ENCODE data around the gene KDM5B.

Gene KDM5B

GRCh38 chr1:202685641-202686040, 122.6 kb downstream of the KDM5B start:
- H3K4me3 ChIP-seq (ENCODE audit: low read depth, low read length) = no peak overlapping the region
- TF ChIP-seq, protein P1, sequence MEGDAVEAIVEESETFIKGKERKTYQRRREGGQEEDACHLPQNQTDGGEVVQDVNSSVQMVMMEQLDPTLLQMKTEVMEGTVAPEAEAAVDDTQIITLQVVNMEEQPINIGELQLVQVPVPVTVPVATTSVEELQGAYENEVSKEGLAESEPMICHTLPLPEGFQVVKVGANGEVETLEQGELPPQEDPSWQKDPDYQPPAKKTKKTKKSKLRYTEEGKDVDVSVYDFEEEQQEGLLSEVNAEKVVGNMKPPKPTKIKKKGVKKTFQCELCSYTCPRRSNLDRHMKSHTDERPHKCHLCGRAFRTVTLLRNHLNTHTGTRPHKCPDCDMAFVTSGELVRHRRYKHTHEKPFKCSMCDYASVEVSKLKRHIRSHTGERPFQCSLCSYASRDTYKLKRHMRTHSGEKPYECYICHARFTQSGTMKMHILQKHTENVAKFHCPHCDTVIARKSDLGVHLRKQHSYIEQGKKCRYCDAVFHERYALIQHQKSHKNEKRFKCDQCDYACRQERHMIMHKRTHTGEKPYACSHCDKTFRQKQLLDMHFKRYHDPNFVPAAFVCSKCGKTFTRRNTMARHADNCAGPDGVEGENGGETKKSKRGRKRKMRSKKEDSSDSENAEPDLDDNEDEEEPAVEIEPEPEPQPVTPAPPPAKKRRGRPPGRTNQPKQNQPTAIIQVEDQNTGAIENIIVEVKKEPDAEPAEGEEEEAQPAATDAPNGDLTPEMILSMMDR (IDR thresholded peaks at IDR 0.05; ENCODE audit: borderline replicate concordance, insufficient read depth, low read depth, low read length) = no peak

DNA sequence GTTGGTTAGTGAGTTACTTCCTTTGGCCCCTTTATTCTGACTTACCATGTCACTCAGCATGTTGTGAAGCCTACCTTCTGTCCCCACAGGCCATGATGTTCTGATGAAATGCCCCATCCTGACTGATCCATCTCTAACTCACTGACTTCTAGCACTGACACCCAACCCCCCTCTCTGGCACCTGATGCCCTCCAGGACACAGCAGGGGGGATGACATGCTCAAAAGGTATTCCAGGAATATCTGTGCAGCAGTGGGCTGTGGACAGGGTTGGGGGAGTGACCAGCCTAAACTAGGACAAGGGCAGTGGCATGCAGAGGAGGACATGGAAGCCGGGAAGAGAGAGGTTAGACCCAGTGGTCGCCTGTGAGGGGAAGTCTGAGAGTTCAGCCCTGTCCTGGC, 123.5 kb downstream of the KDM5B start:
- H3K4me3 ChIP-seq (ENCODE audit: low read depth, low read length) = no peak overlapping the region
- TF ChIP-seq, protein P1 (IDR thresholded peaks at IDR 0.05; ENCODE audit: borderline replicate concordance, insufficient read depth, low read depth, low read length) = no peak

- TF ChIP-seq, protein P1 (IDR thresholded peaks at IDR 0.05; ENCODE audit: borderline replicate concordance, insufficient read depth, low read depth, low read length) = no peak
- H3K4me3 ChIP-seq (ENCODE audit: low read depth, low read length) = no peak overlapping the region
These were observed 125.2 kb downstream of the KDM5B start for GRCh38 chr1:202683029-202683428.

GRCh38 chr1:202682477-202682876, 125.7 kb downstream of the KDM5B start:
- TF ChIP-seq, protein P1 (IDR thresholded peaks at IDR 0.05; ENCODE audit: borderline replicate concordance, insufficient read depth, low read depth, low read length) = no peak
- H3K4me3 ChIP-seq (ENCODE audit: low read depth, low read length) = no peak overlapping the region

DNA sequence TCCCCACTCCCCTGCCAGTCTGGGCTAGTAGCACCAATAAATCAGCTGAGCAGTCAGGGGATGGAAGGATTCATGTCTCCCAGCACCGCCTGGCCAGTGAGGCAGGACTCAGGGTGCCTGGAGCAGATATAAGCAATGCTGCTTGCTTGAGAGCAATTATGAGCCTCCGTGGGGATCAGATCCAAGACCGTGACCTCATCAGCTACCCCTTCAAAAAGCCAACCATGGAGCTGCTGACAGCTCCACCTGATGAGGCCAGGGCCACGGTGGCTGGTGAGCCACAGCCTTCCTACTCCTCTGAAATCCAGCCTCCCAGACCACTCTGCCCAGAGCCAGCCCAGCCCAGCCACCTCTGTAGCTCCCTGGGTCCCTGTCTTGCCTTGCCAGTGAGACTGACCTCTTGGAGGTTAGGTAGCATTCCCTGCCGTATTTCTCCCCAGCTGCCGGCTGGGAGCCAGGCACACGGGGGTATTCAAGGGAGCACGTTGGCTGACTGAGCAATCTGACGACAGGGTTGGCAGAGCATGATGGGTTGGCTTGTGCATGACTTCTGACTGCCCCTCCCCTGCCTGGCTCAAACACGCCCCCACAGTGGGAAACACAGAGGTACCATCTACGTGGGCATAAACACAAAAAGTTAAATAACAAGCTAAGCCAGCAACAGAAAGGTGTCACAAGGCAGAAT, 126.3 kb downstream of the KDM5B start:
- TF ChIP-seq, protein P1 (IDR thresholded peaks at IDR 0.05; ENCODE audit: borderline replicate concordance, insufficient read depth, low read depth, low read length) = no peak
- no peak overlapping the region for H3K4me3 ChIP-seq (ENCODE audit: low read depth, low read length)

GRCh38 chr1:202680586-202681352, 127.5 kb downstream of the KDM5B start:
- TF ChIP-seq, protein P1 (IDR thresholded peaks at IDR 0.05; ENCODE audit: borderline replicate concordance, insufficient read depth, low read depth, low read length) = no peak
- no peak overlapping the region for H3K4me3 ChIP-seq (ENCODE audit: low read depth, low read length)

Measured in GM12875 (cell line).